Urothelium cell line (cell line): ENCODE measurements around the gene LRRN4CL.
"Not testable (repeated sequence)": the region's sequence is repeated elsewhere in the genome, so short reads cannot be mapped to it uniquely, and the experiment has no call there.

ENCODE experiments used
- DNase-seq: peaks from one replicate; pipeline ENCODE4 v3.0.0; 2011; ENCODE audit warnings: low spot score, mixed read lengths
- FAIRE-seq: peaks from 2 replicates; lab custom pipeline; 2011; peaks lifted over from hg19 to GRCh38; lab: Jason Lieb, UNC

The LRRN4CL gene

GRCh38 chr11:62689421-62690183 lies at the start of gene LRRN4CL:
TSS of gene LRRN4CL (minus strand) at chr11:62689530. CDS start at chr11:62688508, 1,022 bp downstream.
- peak; percentile 46 for DNase-seq
- no peak for FAIRE-seq

- no peak for DNase-seq
- no peak for FAIRE-seq
These were observed 47.9 kb upstream of the LRRN4CL start for GRCh38 chr11:62737196-62737595.

- FAIRE-seq: no peak
- DNase-seq: no peak
These were observed 43.5 kb upstream of the LRRN4CL start for GRCh38 chr11:62732830-62733229.

GRCh38 chr11:62730076-62730475 lies 40.7 kb upstream of the LRRN4CL start:
- DNase-seq, FAIRE-seq: not testable (repeated sequence)

GRCh38 chr11:62728171-62728988 lies 39.0 kb upstream of the LRRN4CL start, which contains the start of gene TTC9C:
TSS of gene TTC9C (plus strand) at chr11:62728486. CDS start at chr11:62728849, 363 bp downstream.
- DNase-seq (peak; percentile 86), FAIRE-seq (no peak)

GRCh38 chr11:62727872-62728170 lies 38.5 kb upstream of the LRRN4CL start:
- no peak for FAIRE-seq

GRCh38 chr11:62727165-62727871 lies 38.0 kb upstream of the LRRN4CL start, which contains the start of gene HNRNPUL2:
TSS of gene HNRNPUL2 (minus strand) at chr11:62727457. CDS start at chr11:62727156, 301 bp downstream.
- FAIRE-seq: peak; percentile 40

More at GRCh38 chr11:62727872-62728170, 38.5 kb upstream of the LRRN4CL start:
- peak; percentile 90 for DNase-seq

GRCh38 chr11:62726915-62727164 lies 37.5 kb upstream of the LRRN4CL start:
- DNase-seq (no peak), FAIRE-seq (no peak)

More at GRCh38 chr11:62727165-62727871, 38.0 kb upstream of the LRRN4CL start, which contains the start of gene HNRNPUL2:
- DNase-seq: peak; percentile 98

GRCh38 chr11:62726156-62726914 lies 37.0 kb upstream of the LRRN4CL start:
- DNase-seq (no peak), FAIRE-seq (no peak)

- DNase-seq (no peak), FAIRE-seq (no peak)
These were observed 36.3 kb upstream of the LRRN4CL start for GRCh38 chr11:62725646-62726045.

GRCh38 chr11:62724171-62724570 lies 34.8 kb upstream of the LRRN4CL start:
- DNase-seq (no peak), FAIRE-seq (no peak)

GRCh38 chr11:62721994-62722393 lies 32.7 kb upstream of the LRRN4CL start:
- no peak for FAIRE-seq
- DNase-seq: no peak

- FAIRE-seq: no peak
- DNase-seq: no peak
These were observed 30.1 kb upstream of the LRRN4CL start for GRCh38 chr11:62719302-62719978.

- DNase-seq (no peak), FAIRE-seq (no peak)
These were observed 27.5 kb upstream of the LRRN4CL start for GRCh38 chr11:62716816-62717215.

- DNase-seq: no peak
- no peak for FAIRE-seq
These were observed 26.9 kb upstream of the LRRN4CL start for GRCh38 chr11:62716206-62716605.

GRCh38 chr11:62715150-62716130 lies 26.1 kb upstream of the LRRN4CL start:
- no peak for DNase-seq
- no peak for FAIRE-seq

- no peak for FAIRE-seq
- DNase-seq: no peak
These were observed 24.0 kb upstream of the LRRN4CL start for GRCh38 chr11:62713343-62713742.

- DNase-seq: no peak
- no peak for FAIRE-seq
These were observed 23.5 kb upstream of the LRRN4CL start for GRCh38 chr11:62712861-62713260.

- DNase-seq (no peak), FAIRE-seq (no peak)
These were observed 23.0 kb upstream of the LRRN4CL start for GRCh38 chr11:62712276-62712812.
